Suppressor macrophage treated with lipopolysaccharide for 1 hour (primary cell): Measurements from ENCODE around the gene DHPS.
A peak's percentile ranks its signal among the peaks of the same experiment; 100 is the strongest.

ENCODE experiments used
- DNase-seq, 3 donors: peaks; one replicate each; pipeline ENCODE4 v3.0.0-alpha.2; 2020 to 2022

Gene DHPS

DNA sequence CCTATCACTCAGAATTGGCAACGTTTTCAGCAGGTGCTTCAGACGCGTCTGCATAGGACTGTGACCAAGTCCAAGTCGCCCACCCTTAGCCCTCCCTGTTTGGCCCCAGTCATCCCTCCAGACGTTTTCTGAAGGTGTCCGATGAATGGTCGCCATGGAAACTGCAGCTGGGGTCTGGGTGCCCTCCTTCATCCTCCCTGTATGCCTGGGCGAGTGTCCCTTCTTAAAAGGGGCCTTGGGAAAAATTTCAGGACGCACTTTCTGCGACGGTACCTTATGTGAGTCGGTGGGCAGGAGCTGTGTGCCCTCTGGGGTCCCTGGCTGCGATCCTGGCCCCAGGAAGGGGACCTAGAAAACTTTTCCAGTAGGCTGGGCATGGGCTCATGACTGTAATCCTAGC is 40.2 kb downstream of the DHPS start:
- DNase-seq = no peak

DNA sequence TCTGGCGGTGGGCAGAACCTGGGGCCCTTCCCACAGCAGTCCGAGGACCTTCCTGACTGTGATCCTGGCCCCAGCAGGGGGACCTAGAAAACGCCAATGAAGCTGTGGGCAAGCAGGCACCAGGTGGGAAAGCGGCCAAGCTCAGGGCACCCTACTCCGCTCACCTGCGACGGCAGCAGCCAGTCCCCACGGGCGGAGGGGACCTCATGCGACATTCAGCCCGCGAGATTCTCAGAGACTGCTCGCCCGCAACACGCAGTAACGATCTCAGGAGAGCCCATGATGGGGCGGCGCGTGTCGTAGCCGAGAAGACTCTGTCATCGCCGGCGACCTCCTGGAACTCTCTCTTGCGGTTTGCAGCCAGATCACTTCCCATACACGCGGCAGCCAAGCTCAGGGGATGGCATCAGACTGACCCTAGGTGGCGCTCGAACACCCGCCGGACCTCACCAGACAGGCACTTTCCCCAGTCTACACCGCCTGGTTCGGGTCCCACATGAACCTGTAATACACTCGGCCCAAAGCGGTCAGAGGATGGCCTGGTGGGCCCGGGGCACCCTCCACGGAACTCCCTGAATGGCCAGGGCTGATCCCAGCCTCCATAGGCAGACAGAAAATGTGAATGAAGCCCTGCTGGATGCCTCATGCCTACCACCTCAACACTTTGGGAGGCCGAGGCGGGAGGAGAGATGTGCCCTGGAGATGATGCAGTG is 41.6 kb downstream of the DHPS start:
- DNase-seq = peak; percentile 88 to 91 (median 90)

DNA sequence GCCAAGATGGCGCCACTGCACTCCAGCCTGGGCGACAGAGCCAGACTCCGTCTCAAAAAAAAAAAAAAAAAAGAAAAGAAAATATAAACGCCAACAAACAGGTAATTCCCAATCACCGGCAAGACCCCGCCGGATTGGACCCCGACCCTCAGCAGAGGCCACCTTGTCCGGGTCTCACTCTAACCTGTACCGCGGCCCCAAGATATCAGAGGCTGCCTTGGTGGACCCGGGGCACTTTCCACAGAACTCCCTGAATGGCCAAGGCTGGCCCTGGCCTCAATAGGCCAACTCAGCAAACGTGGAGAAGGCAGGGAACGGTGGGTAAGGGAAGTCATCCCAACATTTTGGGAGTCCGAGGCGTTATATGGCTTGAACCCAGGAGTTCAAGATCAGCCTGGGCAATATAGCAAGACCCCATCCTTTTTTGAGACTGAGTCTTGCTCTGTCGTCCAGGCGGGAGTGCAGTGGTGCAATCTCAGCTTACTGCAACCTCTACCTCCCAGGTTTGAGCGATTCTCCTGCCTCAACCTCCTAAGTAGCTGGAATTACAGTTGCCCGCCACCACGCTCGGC is 43.0 kb downstream of the DHPS start:
- no peak for DNase-seq

DNA sequence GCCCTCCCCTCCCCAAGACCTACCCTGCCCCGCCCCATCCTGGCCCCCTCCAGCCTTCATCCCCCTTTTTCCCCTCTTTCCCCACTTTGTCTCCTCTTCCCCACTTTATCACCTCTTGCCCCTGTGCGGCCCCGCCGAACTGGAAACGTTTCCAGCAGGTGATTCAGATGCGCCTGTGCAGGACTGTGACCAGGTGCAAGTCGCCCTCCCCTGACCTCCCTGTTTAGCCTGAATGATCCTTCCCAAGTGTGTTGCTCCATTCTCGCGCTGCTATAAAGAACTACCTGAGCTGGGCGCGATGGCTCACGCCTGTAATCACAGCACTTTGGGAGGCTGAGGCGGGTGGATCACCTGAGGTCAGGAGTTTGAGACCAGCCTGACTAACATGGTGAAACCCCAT is 45.0 kb downstream of the DHPS start:
- DNase-seq = no peak

DNA sequence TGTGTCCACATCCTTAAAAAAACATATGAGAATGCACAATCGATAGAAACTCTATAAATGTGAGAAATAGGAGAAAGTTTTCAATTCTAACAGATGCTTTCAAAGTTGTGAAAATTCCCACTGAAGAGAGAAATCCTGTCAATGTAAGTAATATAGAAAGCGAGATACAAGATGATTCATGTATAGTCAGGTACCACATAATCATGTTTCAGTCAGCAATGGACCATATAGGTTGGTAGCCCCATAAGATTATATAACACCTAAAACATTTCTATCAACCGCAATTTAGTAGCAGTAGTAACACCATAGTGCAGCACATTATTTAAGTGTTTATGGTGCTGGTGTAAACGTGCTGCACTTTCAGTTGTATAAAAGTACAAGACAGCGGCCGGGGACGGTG is 52.5 kb downstream of the DHPS start:
- no peak for DNase-seq

DNA sequence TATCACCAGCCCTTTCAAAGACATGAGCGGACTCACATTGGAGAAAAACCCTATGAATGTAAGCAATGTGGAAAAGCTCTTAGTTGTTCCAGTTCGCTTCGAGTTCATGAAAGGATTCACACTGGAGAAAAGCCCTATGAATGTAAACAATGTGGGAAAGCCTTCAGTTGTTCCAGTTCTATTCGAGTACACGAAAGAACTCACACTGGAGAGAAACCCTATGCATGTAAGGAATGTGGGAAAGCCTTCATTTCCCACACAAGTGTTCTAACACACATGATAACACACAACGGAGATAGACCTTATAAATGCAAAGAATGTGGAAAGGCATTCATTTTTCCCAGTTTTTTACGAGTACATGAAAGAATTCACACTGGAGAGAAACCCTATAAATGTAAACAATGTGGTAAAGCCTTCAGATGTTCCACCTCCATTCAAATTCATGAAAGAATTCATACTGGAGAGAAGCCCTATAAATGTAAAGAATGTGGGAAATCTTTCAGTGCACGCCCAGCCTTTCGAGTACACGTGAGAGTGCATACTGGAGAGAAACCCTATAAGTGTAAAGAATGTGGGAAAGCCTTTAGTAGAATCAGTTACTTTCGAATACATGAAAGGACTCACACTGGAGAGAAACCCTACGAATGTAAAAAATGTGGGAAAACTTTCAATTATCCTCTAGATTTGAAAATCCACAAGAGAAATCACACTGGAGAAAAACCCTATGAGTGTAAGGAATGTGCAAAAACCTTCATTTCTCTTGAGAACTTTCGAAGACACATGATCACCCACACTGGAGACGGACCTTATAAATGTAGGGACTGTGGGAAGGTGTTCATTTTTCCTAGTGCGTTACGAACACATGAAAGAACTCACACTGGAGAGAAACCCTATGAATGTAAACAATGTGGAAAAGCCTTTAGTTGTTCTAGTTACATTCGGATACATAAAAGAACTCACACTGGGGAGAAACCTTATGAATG is 53.3 kb downstream of the DHPS start:
- no peak for DNase-seq

DNA sequence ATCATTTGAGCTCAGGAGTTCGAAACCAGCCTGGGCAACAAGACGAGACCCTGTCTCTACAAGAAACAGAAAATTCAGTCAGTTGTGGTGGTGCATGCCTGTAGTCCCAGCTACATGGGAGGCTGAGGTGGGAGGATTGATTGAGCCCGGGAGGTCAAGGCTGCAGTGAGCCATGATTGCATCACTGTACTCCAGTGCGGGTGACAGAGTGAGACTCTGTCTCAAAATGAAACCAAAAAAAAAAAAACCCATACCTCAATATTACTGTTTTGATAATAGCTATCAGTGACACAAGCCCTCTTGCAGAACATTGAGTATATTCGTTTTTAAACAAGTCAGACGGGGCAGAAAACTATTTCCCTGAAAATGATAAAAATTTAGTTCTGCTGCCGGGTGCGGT is 54.7 kb downstream of the DHPS start:
- no peak for DNase-seq
